Measurements from ENCODE around the gene MALRD1.

DNA sequence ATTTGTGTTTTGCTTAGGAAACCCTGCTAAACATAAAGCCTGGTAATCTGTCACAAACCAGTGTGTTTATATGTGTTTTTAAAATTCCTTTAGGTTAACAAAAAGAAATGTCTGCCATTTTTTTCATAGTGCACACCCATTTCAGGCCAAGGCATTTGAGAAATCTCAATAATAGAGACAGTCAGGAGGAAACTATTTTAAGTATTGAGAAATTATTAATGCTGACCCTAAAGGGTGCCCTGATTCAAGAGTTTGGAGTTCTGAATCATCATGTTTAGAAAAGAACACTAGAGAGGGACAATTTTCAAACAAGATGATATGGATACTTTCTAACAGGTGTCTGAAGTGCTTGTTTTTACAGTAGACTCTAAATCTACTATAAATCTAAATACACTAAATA lies 28.7 kb downstream of the MALRD1 start:
- TF ChIP-seq POLR2AphosphoS5 (IDR thresholded peaks at IDR 0.05): no peak
- TF ChIP-seq, protein P1, sequence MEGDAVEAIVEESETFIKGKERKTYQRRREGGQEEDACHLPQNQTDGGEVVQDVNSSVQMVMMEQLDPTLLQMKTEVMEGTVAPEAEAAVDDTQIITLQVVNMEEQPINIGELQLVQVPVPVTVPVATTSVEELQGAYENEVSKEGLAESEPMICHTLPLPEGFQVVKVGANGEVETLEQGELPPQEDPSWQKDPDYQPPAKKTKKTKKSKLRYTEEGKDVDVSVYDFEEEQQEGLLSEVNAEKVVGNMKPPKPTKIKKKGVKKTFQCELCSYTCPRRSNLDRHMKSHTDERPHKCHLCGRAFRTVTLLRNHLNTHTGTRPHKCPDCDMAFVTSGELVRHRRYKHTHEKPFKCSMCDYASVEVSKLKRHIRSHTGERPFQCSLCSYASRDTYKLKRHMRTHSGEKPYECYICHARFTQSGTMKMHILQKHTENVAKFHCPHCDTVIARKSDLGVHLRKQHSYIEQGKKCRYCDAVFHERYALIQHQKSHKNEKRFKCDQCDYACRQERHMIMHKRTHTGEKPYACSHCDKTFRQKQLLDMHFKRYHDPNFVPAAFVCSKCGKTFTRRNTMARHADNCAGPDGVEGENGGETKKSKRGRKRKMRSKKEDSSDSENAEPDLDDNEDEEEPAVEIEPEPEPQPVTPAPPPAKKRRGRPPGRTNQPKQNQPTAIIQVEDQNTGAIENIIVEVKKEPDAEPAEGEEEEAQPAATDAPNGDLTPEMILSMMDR (IDR thresholded peaks at IDR 0.05 in 8 of 11, conservative IDR thresholded peaks at IDR 0.05 in 3 of 11): no peak
